HepG2 (cell line): ENCODE results near the gene ELF1. TPM values are rescaled to one million over a fixed set of nuclear protein-coding genes. Genes with fewer than 3 reads are reported as not detected.

Source experiments
- KLF13 ChIP-seq: sonication (generic); formaldehyde crosslinking; IDR thresholded peaks from 2 replicates; pipeline ENCODE4 v1.4.0; 2020; ENCODE audit warnings: mild to moderate bottlenecking, missing genetic modification reagents
- MXI1 ChIP-seq: IDR thresholded peaks from 3 replicates; pipeline ENCODE4 v1.6.1; 2012; ENCODE audit warnings: low read depth, low read length, inconsistent platforms, borderline replicate concordance
- NFYB ChIP-seq: sonication (generic); formaldehyde crosslinking; IDR thresholded peaks from 2 replicates; pipeline ENCODE4 v1.4.0; 2020; ENCODE audit warnings: missing genetic modification reagents
- ZNF121 ChIP-seq: sonication (generic); formaldehyde crosslinking; IDR thresholded peaks from 2 replicates; pipeline ENCODE4 v1.5.0; 2020; ENCODE audit warnings: mild to moderate bottlenecking, missing genetic modification reagents
- ZNF484 ChIP-seq: sonication (generic); formaldehyde crosslinking; IDR thresholded peaks from 2 replicates; pipeline ENCODE4 v1.5.1; 2020; ENCODE audit warnings: mild to moderate bottlenecking, low read depth, missing genetic modification reagents, borderline replicate concordance
- ZNF792 ChIP-seq: IDR thresholded peaks from 2 replicates; pipeline ENCODE4 v1.6.1; 2016
- polyA plus RNA-seq, 8 experiments: library from polyadenylated mRNA; depleted of rRNA in 3 of 8; stranded (reverse) in 7 of 8; unstranded in 1 of 8; fragments of >200 nt; fragmentation: Illumina TruSeq in 4 of 8; extraction: Trizol in 4 of 8; gene quantifications; 2 replicates each; pipeline versions ENCODE4 v1.2.1 to v1.2.3, GENCODE V29; 2011 to 2016; ENCODE audit warnings: low read depth in 4 of 8, missing spikeins in 1 of 8, mixed read lengths in 1 of 8; ENCODE audit not compliant: insufficient read depth in 1 of 8
- total RNA-seq, 5 experiments: library from RNA; depleted of rRNA; stranded (reverse); fragments of >200 nt; fragmentation: Illumina TruSeq; extraction: Trizol; gene quantifications; 2 replicates each; pipeline ENCODE4 v1.2.3, GENCODE V29; 2016; ENCODE audit warnings: low read depth in 1 of 5
- TF ChIP-seq, protein P1 (sequence below): sonication (generic); formaldehyde crosslinking; IDR thresholded peaks from 2 replicates; pipeline ENCODE4 v1.9.0; 2021; ENCODE audit warnings: mild to moderate bottlenecking, missing genetic modification reagents
- TF ChIP-seq, protein P2 (sequence below): sonication (generic); formaldehyde crosslinking; IDR thresholded peaks from 2 replicates; pipeline ENCODE4 v1.5.0; 2020; ENCODE audit warnings: mild to moderate bottlenecking, missing genetic modification reagents
- TF ChIP-seq, protein P3 (sequence below): sonication (generic); formaldehyde crosslinking; IDR thresholded peaks from 2 replicates; pipeline ENCODE4 v1.4.0; 2020; ENCODE audit warnings: missing genetic modification reagents
- TF ChIP-seq, protein P4 (sequence below): IDR thresholded peaks from 2 replicates; pipeline ENCODE4 v1.4.0; 2020; ENCODE audit warnings: mild to moderate bottlenecking, missing genetic modification reagents

Gene ELF1
- total and polyA plus RNA-seq, 2 of the 13 experiments (the other 11 are each of a cell fraction or from before 2014, with no cell fraction given) = 24.6 to 71.5 TPM

DNA sequence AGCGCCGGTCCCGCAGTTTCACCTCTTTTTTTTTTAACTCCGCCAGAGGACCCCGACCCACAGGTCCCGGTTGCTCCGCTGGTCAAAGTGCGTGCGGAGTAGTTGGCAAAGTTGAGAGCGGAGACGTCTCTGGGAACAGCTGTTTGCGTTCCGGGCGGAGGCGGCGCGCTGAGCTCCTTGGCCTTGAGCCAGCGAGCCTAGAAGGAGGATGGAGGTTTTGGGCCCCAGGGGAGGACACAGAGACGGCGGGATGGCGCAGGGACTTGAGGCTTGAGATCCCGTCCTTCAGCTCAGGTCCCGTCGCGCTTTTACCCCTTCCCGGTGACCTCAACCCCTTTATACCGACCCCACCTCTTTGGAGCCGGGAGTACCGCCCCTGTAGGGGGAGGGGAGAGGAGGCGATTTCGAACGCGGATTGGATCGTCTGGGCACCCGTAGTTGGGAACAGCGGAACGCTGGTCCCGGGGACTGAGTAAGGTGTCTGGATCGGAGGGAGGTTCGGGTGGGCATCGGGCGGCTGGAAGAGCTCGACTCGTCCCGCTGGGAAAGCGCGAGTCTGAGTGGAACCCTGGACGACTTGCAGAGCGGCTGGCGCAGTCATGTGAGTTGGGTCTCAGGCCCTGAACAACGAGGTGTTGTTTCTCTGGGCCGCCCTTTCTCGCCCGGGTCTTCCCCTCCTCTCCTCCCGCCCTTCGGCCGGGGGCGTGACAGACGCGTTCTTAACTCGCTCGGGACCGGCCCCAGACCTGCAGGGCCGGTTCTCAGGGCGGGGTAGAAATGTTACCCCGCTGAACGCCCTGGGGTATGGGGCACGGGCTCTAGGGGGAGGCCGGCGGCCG is 42.2 kb upstream of the ELF1 start, which contains the start of gene WBP4 (continued):
- TF ChIP-seq, protein P1, sequence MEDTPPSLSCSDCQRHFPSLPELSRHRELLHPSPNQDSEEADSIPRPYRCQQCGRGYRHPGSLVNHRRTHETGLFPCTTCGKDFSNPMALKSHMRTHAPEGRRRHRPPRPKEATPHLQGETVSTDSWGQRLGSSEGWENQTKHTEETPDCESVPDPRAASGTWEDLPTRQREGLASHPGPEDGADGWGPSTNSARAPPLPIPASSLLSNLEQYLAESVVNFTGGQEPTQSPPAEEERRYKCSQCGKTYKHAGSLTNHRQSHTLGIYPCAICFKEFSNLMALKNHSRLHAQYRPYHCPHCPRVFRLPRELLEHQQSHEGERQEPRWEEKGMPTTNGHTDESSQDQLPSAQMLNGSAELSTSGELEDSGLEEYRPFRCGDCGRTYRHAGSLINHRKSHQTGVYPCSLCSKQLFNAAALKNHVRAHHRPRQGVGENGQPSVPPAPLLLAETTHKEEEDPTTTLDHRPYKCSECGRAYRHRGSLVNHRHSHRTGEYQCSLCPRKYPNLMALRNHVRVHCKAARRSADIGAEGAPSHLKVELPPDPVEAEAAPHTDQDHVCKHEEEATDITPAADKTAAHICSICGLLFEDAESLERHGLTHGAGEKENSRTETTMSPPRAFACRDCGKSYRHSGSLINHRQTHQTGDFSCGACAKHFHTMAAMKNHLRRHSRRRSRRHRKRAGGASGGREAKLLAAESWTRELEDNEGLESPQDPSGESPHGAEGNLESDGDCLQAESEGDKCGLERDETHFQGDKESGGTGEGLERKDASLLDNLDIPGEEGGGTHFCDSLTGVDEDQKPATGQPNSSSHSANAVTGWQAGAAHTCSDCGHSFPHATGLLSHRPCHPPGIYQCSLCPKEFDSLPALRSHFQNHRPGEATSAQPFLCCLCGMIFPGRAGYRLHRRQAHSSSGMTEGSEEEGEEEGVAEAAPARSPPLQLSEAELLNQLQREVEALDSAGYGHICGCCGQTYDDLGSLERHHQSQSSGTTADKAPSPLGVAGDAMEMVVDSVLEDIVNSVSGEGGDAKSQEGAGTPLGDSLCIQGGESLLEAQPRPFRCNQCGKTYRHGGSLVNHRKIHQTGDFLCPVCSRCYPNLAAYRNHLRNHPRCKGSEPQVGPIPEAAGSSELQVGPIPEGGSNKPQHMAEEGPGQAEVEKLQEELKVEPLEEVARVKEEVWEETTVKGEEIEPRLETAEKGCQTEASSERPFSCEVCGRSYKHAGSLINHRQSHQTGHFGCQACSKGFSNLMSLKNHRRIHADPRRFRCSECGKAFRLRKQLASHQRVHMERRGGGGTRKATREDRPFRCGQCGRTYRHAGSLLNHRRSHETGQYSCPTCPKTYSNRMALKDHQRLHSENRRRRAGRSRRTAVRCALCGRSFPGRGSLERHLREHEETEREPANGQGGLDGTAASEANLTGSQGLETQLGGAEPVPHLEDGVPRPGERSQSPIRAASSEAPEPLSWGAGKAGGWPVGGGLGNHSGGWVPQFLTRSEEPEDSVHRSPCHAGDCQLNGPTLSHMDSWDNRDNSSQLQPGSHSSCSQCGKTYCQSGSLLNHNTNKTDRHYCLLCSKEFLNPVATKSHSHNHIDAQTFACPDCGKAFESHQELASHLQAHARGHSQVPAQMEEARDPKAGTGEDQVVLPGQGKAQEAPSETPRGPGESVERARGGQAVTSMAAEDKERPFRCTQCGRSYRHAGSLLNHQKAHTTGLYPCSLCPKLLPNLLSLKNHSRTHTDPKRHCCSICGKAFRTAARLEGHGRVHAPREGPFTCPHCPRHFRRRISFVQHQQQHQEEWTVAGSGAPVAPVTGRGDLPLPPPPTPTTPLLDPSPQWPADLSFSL = 0 out of 2 replicates have a peak, but pooled peaks have one; percentile 9
- TF ChIP-seq NFYB (peak; percentile 40; the same call in 1 of the 2 replicates), MXI1 (peak; percentile 77; the same call in 2 of the 3 replicates), ZNF121 (peak; percentile 37), KLF13 (CRISPR knock-in tag) (no peak), ZNF484 (CRISPR knock-in tag) (no peak), ZNF792 (no peak)
- TF ChIP-seq, protein P2, sequence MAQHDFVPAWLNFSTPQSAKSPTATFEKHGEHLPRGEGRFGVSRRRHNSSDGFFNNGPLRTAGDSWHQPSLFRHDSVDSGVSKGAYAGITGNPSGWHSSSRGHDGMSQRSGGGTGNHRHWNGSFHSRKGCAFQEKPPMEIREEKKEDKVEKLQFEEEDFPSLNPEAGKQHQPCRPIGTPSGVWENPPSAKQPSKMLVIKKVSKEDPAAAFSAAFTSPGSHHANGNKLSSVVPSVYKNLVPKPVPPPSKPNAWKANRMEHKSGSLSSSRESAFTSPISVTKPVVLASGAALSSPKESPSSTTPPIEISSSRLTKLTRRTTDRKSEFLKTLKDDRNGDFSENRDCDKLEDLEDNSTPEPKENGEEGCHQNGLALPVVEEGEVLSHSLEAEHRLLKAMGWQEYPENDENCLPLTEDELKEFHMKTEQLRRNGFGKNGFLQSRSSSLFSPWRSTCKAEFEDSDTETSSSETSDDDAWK (CRISPR knock-in tag) = no peak
- TF ChIP-seq, protein P3, sequence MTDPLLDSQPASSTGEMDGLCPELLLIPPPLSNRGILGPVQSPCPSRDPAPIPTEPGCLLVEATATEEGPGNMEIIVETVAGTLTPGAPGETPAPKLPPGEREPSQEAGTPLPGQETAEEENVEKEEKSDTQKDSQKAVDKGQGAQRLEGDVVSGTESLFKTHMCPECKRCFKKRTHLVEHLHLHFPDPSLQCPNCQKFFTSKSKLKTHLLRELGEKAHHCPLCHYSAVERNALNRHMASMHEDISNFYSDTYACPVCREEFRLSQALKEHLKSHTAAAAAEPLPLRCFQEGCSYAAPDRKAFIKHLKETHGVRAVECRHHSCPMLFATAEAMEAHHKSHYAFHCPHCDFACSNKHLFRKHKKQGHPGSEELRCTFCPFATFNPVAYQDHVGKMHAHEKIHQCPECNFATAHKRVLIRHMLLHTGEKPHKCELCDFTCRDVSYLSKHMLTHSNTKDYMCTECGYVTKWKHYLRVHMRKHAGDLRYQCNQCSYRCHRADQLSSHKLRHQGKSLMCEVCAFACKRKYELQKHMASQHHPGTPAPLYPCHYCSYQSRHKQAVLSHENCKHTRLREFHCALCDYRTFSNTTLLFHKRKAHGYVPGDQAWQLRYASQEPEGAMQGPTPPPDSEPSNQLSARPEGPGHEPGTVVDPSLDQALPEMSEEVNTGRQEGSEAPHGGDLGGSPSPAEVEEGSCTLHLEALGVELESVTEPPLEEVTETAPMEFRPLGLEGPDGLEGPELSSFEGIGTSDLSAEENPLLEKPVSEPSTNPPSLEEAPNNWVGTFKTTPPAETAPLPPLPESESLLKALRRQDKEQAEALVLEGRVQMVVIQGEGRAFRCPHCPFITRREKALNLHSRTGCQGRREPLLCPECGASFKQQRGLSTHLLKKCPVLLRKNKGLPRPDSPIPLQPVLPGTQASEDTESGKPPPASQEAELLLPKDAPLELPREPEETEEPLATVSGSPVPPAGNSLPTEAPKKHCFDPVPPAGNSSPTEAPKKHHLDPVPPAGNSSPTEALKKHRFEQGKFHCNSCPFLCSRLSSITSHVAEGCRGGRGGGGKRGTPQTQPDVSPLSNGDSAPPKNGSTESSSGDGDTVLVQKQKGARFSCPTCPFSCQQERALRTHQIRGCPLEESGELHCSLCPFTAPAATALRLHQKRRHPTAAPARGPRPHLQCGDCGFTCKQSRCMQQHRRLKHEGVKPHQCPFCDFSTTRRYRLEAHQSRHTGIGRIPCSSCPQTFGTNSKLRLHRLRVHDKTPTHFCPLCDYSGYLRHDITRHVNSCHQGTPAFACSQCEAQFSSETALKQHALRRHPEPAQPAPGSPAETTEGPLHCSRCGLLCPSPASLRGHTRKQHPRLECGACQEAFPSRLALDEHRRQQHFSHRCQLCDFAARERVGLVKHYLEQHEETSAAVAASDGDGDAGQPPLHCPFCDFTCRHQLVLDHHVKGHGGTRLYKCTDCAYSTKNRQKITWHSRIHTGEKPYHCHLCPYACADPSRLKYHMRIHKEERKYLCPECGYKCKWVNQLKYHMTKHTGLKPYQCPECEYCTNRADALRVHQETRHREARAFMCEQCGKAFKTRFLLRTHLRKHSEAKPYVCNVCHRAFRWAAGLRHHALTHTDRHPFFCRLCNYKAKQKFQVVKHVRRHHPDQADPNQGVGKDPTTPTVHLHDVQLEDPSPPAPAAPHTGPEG (CRISPR knock-in tag) = peak; percentile 20; the same call in 1 of the 2 replicates
- TF ChIP-seq, protein P4, sequence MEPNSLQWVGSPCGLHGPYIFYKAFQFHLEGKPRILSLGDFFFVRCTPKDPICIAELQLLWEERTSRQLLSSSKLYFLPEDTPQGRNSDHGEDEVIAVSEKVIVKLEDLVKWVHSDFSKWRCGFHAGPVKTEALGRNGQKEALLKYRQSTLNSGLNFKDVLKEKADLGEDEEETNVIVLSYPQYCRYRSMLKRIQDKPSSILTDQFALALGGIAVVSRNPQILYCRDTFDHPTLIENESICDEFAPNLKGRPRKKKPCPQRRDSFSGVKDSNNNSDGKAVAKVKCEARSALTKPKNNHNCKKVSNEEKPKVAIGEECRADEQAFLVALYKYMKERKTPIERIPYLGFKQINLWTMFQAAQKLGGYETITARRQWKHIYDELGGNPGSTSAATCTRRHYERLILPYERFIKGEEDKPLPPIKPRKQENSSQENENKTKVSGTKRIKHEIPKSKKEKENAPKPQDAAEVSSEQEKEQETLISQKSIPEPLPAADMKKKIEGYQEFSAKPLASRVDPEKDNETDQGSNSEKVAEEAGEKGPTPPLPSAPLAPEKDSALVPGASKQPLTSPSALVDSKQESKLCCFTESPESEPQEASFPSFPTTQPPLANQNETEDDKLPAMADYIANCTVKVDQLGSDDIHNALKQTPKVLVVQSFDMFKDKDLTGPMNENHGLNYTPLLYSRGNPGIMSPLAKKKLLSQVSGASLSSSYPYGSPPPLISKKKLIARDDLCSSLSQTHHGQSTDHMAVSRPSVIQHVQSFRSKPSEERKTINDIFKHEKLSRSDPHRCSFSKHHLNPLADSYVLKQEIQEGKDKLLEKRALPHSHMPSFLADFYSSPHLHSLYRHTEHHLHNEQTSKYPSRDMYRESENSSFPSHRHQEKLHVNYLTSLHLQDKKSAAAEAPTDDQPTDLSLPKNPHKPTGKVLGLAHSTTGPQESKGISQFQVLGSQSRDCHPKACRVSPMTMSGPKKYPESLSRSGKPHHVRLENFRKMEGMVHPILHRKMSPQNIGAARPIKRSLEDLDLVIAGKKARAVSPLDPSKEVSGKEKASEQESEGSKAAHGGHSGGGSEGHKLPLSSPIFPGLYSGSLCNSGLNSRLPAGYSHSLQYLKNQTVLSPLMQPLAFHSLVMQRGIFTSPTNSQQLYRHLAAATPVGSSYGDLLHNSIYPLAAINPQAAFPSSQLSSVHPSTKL = peak; percentile 66
